GM12865 (cell line): ENCODE data around the gene RPS6KA2.

Experiments used
- DNase-seq: peaks from one replicate; pipeline ENCODE4 v3.0.0; 2010; ENCODE audit warnings: low read depth
- H3K4me3 ChIP-seq: 2 replicates; pipeline ENCODE4 v1.5.1; 2011; ENCODE audit warnings: mild to moderate bottlenecking, low read depth, low read length, control low read depth
- CTCF ChIP-seq: IDR thresholded peaks from 2 replicates; pipeline ENCODE4 v1.5.1; 2011; ENCODE audit warnings: low read length, control low read depth, low read depth, inconsistent platforms; ENCODE audit not compliant: insufficient read depth; ENCODE audit errors: missing control alignments

RPS6KA2 gene

GRCh38 chr6:166589786-166590574 lies 37.1 kb downstream of the RPS6KA2 start:
- H3K4me3 ChIP-seq, result no peak overlapping the region
- no peak for TF ChIP-seq CTCF
- DNase-seq, result no peak

GRCh38 chr6:166589337-166589731 lies 37.7 kb downstream of the RPS6KA2 start:
- TF ChIP-seq CTCF, result no peak
- peak; percentile 23 for DNase-seq
- H3K4me3 ChIP-seq, result no peak overlapping the region

- TF ChIP-seq CTCF, result no peak
- peak; percentile 39 for DNase-seq
- H3K4me3 ChIP-seq, result no peak overlapping the region
These were observed 38.2 kb downstream of the RPS6KA2 start for GRCh38 chr6:166588691-166589336.

- no peak for TF ChIP-seq CTCF
- H3K4me3 ChIP-seq, result peak overlapping the region; percentile 24; the same call in 1 of the 2 replicates
- peak; percentile 70 for DNase-seq
These were observed 39.2 kb downstream of the RPS6KA2 start for GRCh38 chr6:166587631-166588413.

- TF ChIP-seq CTCF, result no peak
- DNase-seq, result peak; percentile 74
- H3K4me3 ChIP-seq, result no peak within 1 kb of the TSS
These were observed 40.5 kb downstream of the RPS6KA2 start, which contains the start of gene RAMACL for GRCh38 chr6:166586424-166587156. RAMACL (minus strand) TSS chr6:166586678; CDS start chr6:166586477, 201 bp downstream.

GRCh38 chr6:166584853-166585429 lies 42.1 kb downstream of the RPS6KA2 start:
- no peak overlapping the region for H3K4me3 ChIP-seq
- no peak for TF ChIP-seq CTCF
- no peak for DNase-seq
